GM23338 (cell line): ENCODE data around the gene PRSS56. TPM values are rescaled to one million over a fixed set of nuclear protein-coding genes. Genes with fewer than 3 reads are reported as not detected.
A peak's percentile ranks its signal among the peaks of the same experiment; 100 is the strongest.

ENCODE experiments used
- ATAC-seq: fragments of 200-7000 bp; cut with Tn5 transposase; 3 replicates; pipeline ENCODE4 v1.9.1; 2020
- DNase-seq: peaks from one replicate; pipeline ENCODE4 v3.0.0-alpha.2; 2015; ENCODE audit warnings: low spot score
- H2AFZ ChIP-seq: fragments of 200-600 bp; sonication (generic); 2 replicates; pipeline ENCODE4 v1.8.0; 2016; ENCODE audit warnings: antibody characterized with exemption, mild to moderate bottlenecking, moderate library complexity
- H3F3A ChIP-seq: fragments of 200-600 bp; sonication (generic); replicated peaks from 2 replicates; pipeline ENCODE4 v1.8.0; 2017; ENCODE audit warnings: antibody characterized with exemption, mixed run types, low read depth
- H3K27ac ChIP-seq: fragments of 200-600 bp; sonication (generic); 2 replicates; pipeline ENCODE4 v1.6.1; 2016; ENCODE audit warnings: low read depth
- H3K27me3 ChIP-seq: fragments of 200-600 bp; sonication (generic); 2 replicates; pipeline ENCODE4 v1.8.0; 2016; ENCODE audit warnings: mild to moderate bottlenecking, mixed run types, moderate library complexity; ENCODE audit not compliant: insufficient read depth
- H3K36me3 ChIP-seq: fragments of 200-600 bp; sonication (generic); 2 replicates; pipeline ENCODE4 v1.8.0; 2016; ENCODE audit warnings: mild to moderate bottlenecking; ENCODE audit not compliant: insufficient read depth
- H3K4me1 ChIP-seq: fragments of 200-600 bp; sonication (generic); 2 replicates; pipeline ENCODE4 v1.8.0; 2016; ENCODE audit warnings: mild to moderate bottlenecking, moderate library complexity; ENCODE audit not compliant: insufficient read depth
- H3K4me2 ChIP-seq: fragments of 200-600 bp; sonication (generic); 2 replicates; pipeline ENCODE4 v1.7.1; 2017; ENCODE audit warnings: mixed run types
- H3K4me3 ChIP-seq: fragments of 200-600 bp; sonication (generic); 2 replicates; pipeline ENCODE4 v1.6.1; 2016; ENCODE audit warnings: mixed run types
- H3K79me2 ChIP-seq: fragments of 200-600 bp; sonication (generic); replicated peaks from 2 replicates; pipeline ENCODE4 v1.8.0; 2017; ENCODE audit warnings: mild to moderate bottlenecking; ENCODE audit not compliant: insufficient read depth
- H3K9me2 ChIP-seq: fragments of 200-600 bp; sonication (generic); 2 replicates; pipeline ENCODE4 v1.8.0; 2017; ENCODE audit not compliant: insufficient read depth
- H4K20me1 ChIP-seq: fragments of 200-600 bp; sonication (generic); replicated peaks from 2 replicates; pipeline ENCODE4 v1.8.0; 2017; ENCODE audit warnings: mild to moderate bottlenecking; ENCODE audit not compliant: insufficient read depth
- H3K27ac Mint-ChIP-seq: 2 replicates; pipeline ENCODE4 v1.8.0; 2020; ENCODE audit warnings: inconsistent platforms, mild to moderate bottlenecking, moderate library complexity, mixed read lengths
- H3K27me3 Mint-ChIP-seq: 3 replicates; pipeline ENCODE4 v1.8.0; 2022; ENCODE audit warnings: low read depth, mild to moderate bottlenecking, moderate library complexity, mixed read lengths, inconsistent platforms; ENCODE audit not compliant: insufficient read depth, poor library complexity
- H3K36me3 Mint-ChIP-seq: 3 replicates; pipeline ENCODE4 v1.8.0; 2021; ENCODE audit warnings: low read depth, mild to moderate bottlenecking, inconsistent platforms, moderate library complexity, mixed read lengths
- H3K4me1 Mint-ChIP-seq: 3 replicates; pipeline ENCODE4 v1.8.0; 2020; ENCODE audit warnings: mild to moderate bottlenecking, inconsistent platforms, mixed read lengths
- H3K4me3 Mint-ChIP-seq: 3 replicates; pipeline ENCODE4 v1.8.0; 2021; ENCODE audit warnings: moderate library complexity, mild to moderate bottlenecking, inconsistent platforms, mixed read lengths
- H3K9me3 Mint-ChIP-seq: 3 replicates; pipeline ENCODE4 v1.8.0; 2020; ENCODE audit warnings: moderate library complexity, mild to moderate bottlenecking, inconsistent platforms, mixed read lengths
- CREB1 ChIP-seq: fragments of 250-450 bp; sonication (Bioruptor Pico); IDR thresholded peaks from 2 replicates; pipeline ENCODE4 v1.5.0; 2020; ENCODE audit warnings: low read depth, mild to moderate bottlenecking, moderate library complexity
- CTCF ChIP-seq, 2 experiments: fragments of 200-600 bp in 1 of 2; sonication (generic) in 1 of 2; conservative IDR thresholded peaks; 2 replicates each; pipeline versions ENCODE4 v1.5.1 to v1.6.1; 2016 to 2017; ENCODE audit warnings: antibody characterized with exemption in 2 of 2, low read depth in 2 of 2, mild to moderate bottlenecking in 2 of 2, moderate library complexity in 1 of 2
- ETS1 ChIP-seq: IDR thresholded peaks from 2 replicates; pipeline ENCODE4 v1.6.1; 2016; ENCODE audit warnings: antibody characterized with exemption
- EZH2 ChIP-seq: fragments of 200-600 bp; sonication (generic); IDR thresholded peaks from one replicate; pipeline ENCODE4 v1.8.0; 2017; ENCODE audit warnings: antibody characterized with exemption, mild to moderate bottlenecking, low read depth; ENCODE audit not compliant: unreplicated experiment
- EZH2phosphoT487 ChIP-seq: fragments of 200-600 bp; sonication (generic); IDR thresholded peaks from one replicate; pipeline ENCODE4 v1.8.1; 2018; ENCODE audit warnings: antibody characterized with exemption; ENCODE audit not compliant: unreplicated experiment
- JUNB ChIP-seq: IDR thresholded peaks from one replicate; pipeline ENCODE4 v1.6.1; 2016; ENCODE audit warnings: antibody characterized with exemption; ENCODE audit not compliant: unreplicated experiment
- NANOG ChIP-seq: IDR thresholded peaks from 2 replicates; pipeline ENCODE4 v1.6.1; 2016; ENCODE audit warnings: antibody characterized with exemption, borderline replicate concordance
- STAT1 ChIP-seq: IDR thresholded peaks from one replicate; pipeline ENCODE4 v1.6.1; 2016; ENCODE audit warnings: antibody characterized with exemption; ENCODE audit not compliant: unreplicated experiment
- ZNF114 ChIP-seq: fragments of 250-450 bp; sonication (Bioruptor Pico); IDR thresholded peaks from 2 replicates; pipeline ENCODE4 v1.5.0; 2020; ENCODE audit warnings: mild to moderate bottlenecking, moderate library complexity
- ZNF331 ChIP-seq: fragments of 250-450 bp; sonication (Bioruptor Pico); IDR thresholded peaks from 2 replicates; pipeline ENCODE4 v1.5.0; 2020; ENCODE audit warnings: low read depth, mild to moderate bottlenecking, moderate library complexity
- ZNF462 ChIP-seq: fragments of 250-450 bp; sonication (Bioruptor Pico); IDR thresholded peaks from 2 replicates; pipeline ENCODE4 v1.5.0; 2020; ENCODE audit warnings: mild to moderate bottlenecking, moderate library complexity
- polyA plus RNA-seq: library from polyadenylated mRNA; unstranded; fragments of >200 nt; fragmentation: Nextera tagmentation; extraction: Ambion mirVana; gene quantifications from 2 replicates; pipeline ENCODE4 v1.2.1, GENCODE V29; 2016
- total RNA-seq: library from RNA; depleted of rRNA; stranded (reverse); fragments of >200 nt; shearing (Covaris generic); gene quantifications from 2 replicates; pipeline ENCODE4 v1.2.3, GENCODE V29; 2014

The PRSS56 gene
- total and polyA plus RNA-seq, 2 experiments from 2014 or later = 0.27 to 0.31 TPM

GRCh38 chr2:232498452-232498851, 21.7 kb upstream of the PRSS56 start (continued):
- TF ChIP-seq JUNB (no peak), ETS1 (no peak)

GRCh38 chr2:232501331-232501771, 18.8 kb upstream of the PRSS56 start:
- Mint-ChIP-seq H3K36me3 (no peaks in the 10 kb centered on the region), H3K4me3 (peak overlapping the region; percentile 40; the same call in 2 of the 3 replicates), H3K9me3 (no peaks in the 10 kb centered on the region), H3K4me1 (peaks cover 30% of the 10 kb centered on the region), H3K27me3 (peaks cover 53% of the 10 kb centered on the region), H3K27ac (no peak overlapping the region)
- no peaks in the 10 kb centered on the region; the same call in 1 of the 2 replicates for H3F3A ChIP-seq
- H3K9me2 ChIP-seq = no peaks in the 10 kb centered on the region
- no peak overlapping the region for H3K27ac ChIP-seq
- H3K4me1 ChIP-seq = peaks cover 21% of the 10 kb centered on the region; the same call in 1 of the 2 replicates
- peak overlapping the region; percentile 93; the same call in 1 of the 2 replicates for H3K4me2 ChIP-seq
- no peaks in the 10 kb centered on the region for H3K36me3 ChIP-seq
- H3K4me3 ChIP-seq = no peak overlapping the region
- no peak for ATAC-seq
- peaks cover 43% of the 10 kb centered on the region for H3K27me3 ChIP-seq
- H2AFZ ChIP-seq = no peak overlapping the region
- no peak for DNase-seq
- H4K20me1 ChIP-seq = no peaks in the 10 kb centered on the region
- no peaks in the 10 kb centered on the region for H3K79me2 ChIP-seq
- TF ChIP-seq NANOG = no peak
- TF ChIP-seq EZH2 = no peak
- no peak for TF ChIP-seq EZH2phosphoT487
- no peak for TF ChIP-seq ETS1
- no peak for TF ChIP-seq ZNF114 (CRISPR knock-in tag)
- TF ChIP-seq ZNF462 (CRISPR knock-in tag) = no peak
- no peak for TF ChIP-seq STAT1
- no peak for TF ChIP-seq CREB1 (CRISPR knock-in tag)
- TF ChIP-seq ZNF331 (CRISPR knock-in tag) = no peak
- no peak for TF ChIP-seq JUNB
- TF ChIP-seq CTCF (conservative IDR thresholded peaks at IDR 0.05; ENCODE audit: low read depth in 2 of 2) = no peak
